NCI-H1092 treated with DMSO at 0.1 percent for 48 hours (cell line): ENCODE results near the gene SUOX.
"Not testable (repeated sequence)": the region's sequence is repeated elsewhere in the genome, so short reads cannot be mapped to it uniquely, and the experiment has no call there.

Experiments
- DNase-seq: peaks from one replicate; lab custom pipeline; 2025; lab: John Stamatoyannopoulos, UW

The SUOX gene

GRCh38 chr12:55983232-55983842, 13.7 kb upstream of the SUOX start:
- no peak for DNase-seq

GRCh38 chr12:55984861-55985260, 12.2 kb upstream of the SUOX start:
- DNase-seq: no peak

GRCh38 chr12:55985341-55985740, 11.7 kb upstream of the SUOX start:
- no peak for DNase-seq

- DNase-seq: not testable (repeated sequence)
Observed at GRCh38 chr12:55985976-55986375, 11.1 kb upstream of the SUOX start.

- no peak for DNase-seq
Observed at GRCh38 chr12:55991110-55991509, 6.0 kb upstream of the SUOX start.

GRCh38 chr12:55993230-55993853, 3.7 kb upstream of the SUOX start:
- DNase-seq: no peak

- no peak for DNase-seq
Observed at GRCh38 chr12:55995366-55995765, 1.7 kb upstream of the SUOX start.

GRCh38 chr12:55996201-55996714, 818 bp upstream of the SUOX start:
- DNase-seq: peak; percentile 41

- no peak for DNase-seq
Observed at GRCh38 chr12:55997535-55997859, 421 bp downstream of the SUOX start.

GRCh38 chr12:55999522-55999921, 2.4 kb downstream of the SUOX start:
- DNase-seq: not testable (repeated sequence)

- DNase-seq: not testable (repeated sequence)
Observed at GRCh38 chr12:55999999-56000540, 3.0 kb downstream of the SUOX start.

GRCh38 chr12:56001487-56002100, 4.5 kb downstream of the SUOX start:
- DNase-seq: no peak

- DNase-seq: not testable (repeated sequence)
Observed at GRCh38 chr12:56003376-56003775, 6.3 kb downstream of the SUOX start.

- no peak for DNase-seq
Observed at GRCh38 chr12:56004211-56004610, 7.1 kb downstream of the SUOX start.

GRCh38 chr12:56007564-56008559, 10.8 kb downstream of the SUOX start:
- DNase-seq: peak; percentile 40

GRCh38 chr12:56010111-56010570, 13.1 kb downstream of the SUOX start:
- no peak for DNase-seq

- no peak for DNase-seq
Observed at GRCh38 chr12:56011509-56012090, 14.5 kb downstream of the SUOX start.

GRCh38 chr12:56013482-56013881, 16.4 kb downstream of the SUOX start:
- no peak for DNase-seq

GRCh38 chr12:56014205-56014604, 17.1 kb downstream of the SUOX start:
- DNase-seq: no peak

- no peak for DNase-seq
Observed at GRCh38 chr12:56017181-56017580, 20.1 kb downstream of the SUOX start.

GRCh38 chr12:56018356-56018755, 21.3 kb downstream of the SUOX start:
- DNase-seq: no peak
